HUES6 (cell line): Measurements from ENCODE around the gene FOXJ1.
A peak's percentile ranks its signal among the peaks of the same experiment; 100 is the strongest.

Experiments used
- H3K27ac ChIP-seq: 2 replicates; pipeline ENCODE4 v1.7.0; 2013; ENCODE audit warnings: low read depth, mild to moderate bottlenecking, low read length, inconsistent platforms
- H3K27me3 ChIP-seq: 2 replicates; pipeline ENCODE4 v1.6.1; 2013; ENCODE audit warnings: low read length; ENCODE audit not compliant: control insufficient read depth, insufficient read depth
- H3K36me3 ChIP-seq: 2 replicates; pipeline ENCODE4 v1.6.1; 2013; ENCODE audit warnings: low read length; ENCODE audit not compliant: control insufficient read depth, insufficient read depth
- H3K4me1 ChIP-seq: 2 replicates; pipeline ENCODE4 v1.6.1; 2013; ENCODE audit warnings: low read length; ENCODE audit not compliant: control insufficient read depth, insufficient read depth
- H3K4me3 ChIP-seq: 2 replicates; pipeline ENCODE4 v1.5.1; 2013; ENCODE audit warnings: low read depth, low read length
- H3K9ac ChIP-seq: one replicate; pipeline ENCODE4 v1.6.1; 2013; ENCODE audit warnings: mild to moderate bottlenecking, low read length
- H3K9me3 ChIP-seq: 2 replicates; pipeline ENCODE4 v1.6.1; 2013; ENCODE audit warnings: low read depth, low read length; ENCODE audit not compliant: control insufficient read depth, insufficient read depth

The FOXJ1 gene

DNA sequence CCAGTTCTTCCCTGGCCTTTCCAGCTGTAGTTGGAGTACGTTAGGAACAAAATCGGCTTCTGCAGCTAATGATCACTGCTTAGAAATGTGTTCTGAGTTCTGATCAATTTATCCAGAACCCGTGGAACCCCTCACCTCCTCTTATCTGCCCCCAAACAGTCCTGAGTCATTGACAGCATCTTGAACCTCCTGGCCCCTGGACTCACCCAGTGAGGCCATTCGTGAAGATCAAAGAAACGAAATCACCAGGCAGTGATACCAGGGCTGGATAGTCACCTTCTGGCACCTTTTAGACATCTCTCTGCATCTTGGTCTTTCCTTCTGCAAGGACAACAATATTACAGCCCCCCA, 20.4 kb downstream of the FOXJ1 start:
- Histone ChIP-seq H3K36me3 (no peaks in the 10 kb centered on the region), H3K27ac (no peak overlapping the region), H3K4me3 (no peak overlapping the region), H3K9me3 (no peaks in the 10 kb centered on the region), H3K27me3 (peaks cover 24% of the 10 kb centered on the region), H3K4me1 (peaks cover 28% of the 10 kb centered on the region), H3K9ac (no peak overlapping the region)

DNA sequence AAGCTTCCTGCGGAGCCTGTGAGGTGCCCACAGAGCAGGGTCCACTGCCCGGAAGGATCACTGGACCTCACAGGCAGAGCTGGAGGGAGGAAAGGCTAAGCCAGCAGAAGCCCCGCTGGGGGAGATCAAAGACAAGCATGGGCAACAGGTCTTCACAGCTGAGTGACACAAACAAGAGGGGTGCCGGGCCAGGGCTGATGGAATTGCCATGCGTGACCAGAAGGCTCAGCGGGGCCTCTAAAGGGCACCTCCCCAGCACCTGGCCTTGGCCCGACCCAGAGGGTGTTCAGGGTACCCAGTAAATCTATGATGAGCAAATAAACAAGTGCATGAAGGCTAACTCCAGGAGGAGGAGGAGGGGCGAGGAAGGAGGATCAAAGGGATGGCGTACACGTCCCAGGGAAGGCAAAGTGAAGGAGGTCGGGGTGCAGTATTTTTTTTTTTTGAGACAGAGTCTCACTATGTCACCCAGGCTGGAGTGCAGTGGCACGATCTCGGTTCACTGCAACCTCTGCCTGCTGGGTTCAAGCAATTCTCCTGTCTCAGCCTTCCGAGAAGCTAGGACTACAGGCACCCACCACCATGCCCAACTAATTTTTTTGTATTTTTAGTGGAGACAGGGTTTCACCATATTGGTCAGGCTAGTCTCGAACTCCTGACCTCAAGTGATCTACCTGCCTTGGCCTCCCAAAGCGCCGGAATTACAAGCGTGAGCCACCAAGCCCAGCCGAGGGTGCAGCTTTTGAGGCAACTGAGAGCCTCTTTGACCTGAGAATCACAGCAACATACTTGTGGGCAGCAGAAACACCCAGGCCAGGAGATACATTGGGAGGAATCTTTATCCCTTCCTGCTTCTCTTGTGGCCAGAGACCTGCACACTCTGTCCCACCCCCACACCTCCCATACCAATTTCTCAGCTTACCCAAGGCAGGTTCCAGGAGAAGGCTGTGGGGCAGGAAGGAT, 21.4 kb downstream of the FOXJ1 start:
- no peak overlapping the region for H3K9ac ChIP-seq

DNA sequence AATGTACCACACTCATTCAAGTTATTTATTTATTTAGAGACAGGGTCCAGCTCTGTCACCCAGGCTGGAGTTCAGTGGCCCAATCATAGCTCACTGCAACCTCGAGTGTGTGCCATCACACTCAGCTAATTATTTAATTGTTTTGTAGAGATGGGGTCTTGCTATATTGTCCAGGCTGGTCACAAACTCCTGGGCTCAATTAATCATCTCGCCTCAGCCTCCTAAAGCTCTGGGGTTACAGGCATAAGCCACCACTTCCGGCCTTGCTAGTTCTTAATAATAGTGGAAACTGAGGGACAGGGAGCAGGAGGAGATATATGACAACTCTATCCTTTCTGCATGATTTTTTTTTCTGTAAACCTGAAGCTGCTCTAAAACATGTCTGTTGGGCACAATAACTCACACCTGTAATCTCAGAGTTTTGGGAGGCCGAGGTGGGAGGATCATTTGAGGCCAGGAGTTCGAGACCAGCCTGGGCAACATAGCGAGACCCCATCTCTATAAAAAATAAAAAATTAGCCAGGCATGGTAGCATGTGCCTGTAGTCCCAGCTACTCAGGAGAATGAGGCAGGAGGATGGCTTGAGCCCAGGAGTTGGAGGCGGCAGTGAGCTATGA, 25.8 kb downstream of the FOXJ1 start:
- H3K27me3 ChIP-seq = no peaks in the 10 kb centered on the region
- H3K27ac ChIP-seq = no peak overlapping the region
- peaks cover 3% of the 10 kb centered on the region; the same call in 1 of the 2 replicates for H3K9me3 ChIP-seq
- H3K9ac ChIP-seq = no peak overlapping the region
- H3K36me3 ChIP-seq = no peaks in the 10 kb centered on the region
- H3K4me1 ChIP-seq = peaks cover 9% of the 10 kb centered on the region
- no peak overlapping the region for H3K4me3 ChIP-seq

More for the DNA sequence above, 21.4 kb downstream of the FOXJ1 start:
- Histone ChIP-seq H3K27ac (no peak overlapping the region), H3K4me1 (peaks cover 28% of the 10 kb centered on the region), H3K9me3 (no peaks in the 10 kb centered on the region), H3K27me3 (peaks cover 24% of the 10 kb centered on the region), H3K4me3 (no peak overlapping the region), H3K36me3 (no peaks in the 10 kb centered on the region)

DNA sequence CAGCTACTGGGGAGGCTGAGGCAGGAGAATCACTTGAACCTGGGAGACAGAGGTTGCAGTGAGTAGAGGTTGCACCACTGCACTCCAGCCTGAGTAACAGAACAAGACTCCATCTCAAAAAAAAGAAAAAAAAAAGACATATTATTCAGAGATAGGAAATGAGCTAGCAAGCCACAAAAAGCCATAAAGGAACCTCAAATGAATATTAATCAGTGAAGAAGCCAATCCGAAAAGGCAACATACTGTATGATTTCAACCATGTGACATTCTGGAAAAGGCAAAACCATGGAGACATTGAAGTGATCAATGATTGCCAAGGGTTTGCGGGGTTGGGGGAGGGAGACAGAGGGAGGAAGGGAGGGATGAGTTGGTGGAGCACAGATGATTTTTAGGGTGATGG, 29.1 kb downstream of the FOXJ1 start:
- Histone ChIP-seq H3K9me3 (peaks cover 3% of the 10 kb centered on the region; the same call in 1 of the 2 replicates), H3K36me3 (no peaks in the 10 kb centered on the region), H3K9ac (no peak overlapping the region), H3K27ac (no peak overlapping the region), H3K4me1 (no peaks in the 10 kb centered on the region), H3K27me3 (no peaks in the 10 kb centered on the region), H3K4me3 (no peak overlapping the region)

DNA sequence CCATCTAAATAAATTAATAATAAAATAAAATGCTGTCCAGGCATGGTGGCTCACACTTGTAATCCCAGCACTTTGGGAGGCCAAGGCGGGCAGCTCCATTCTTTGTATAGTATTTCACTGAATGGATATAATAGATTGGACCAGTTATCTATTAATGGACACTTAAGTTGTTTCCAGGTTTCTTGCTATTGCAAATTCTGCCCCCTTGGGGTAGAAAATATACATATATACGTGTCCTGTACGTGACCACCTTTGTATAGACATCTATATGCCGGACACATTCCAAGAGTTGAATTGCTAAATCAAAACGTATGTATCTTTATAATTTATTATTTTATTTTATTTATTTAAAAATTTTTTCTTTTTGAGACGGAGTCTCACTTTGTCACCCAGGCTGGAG, 33.5 kb downstream of the FOXJ1 start:
- H3K9me3 ChIP-seq = no peaks in the 10 kb centered on the region
- H3K4me1 ChIP-seq = peaks cover 17% of the 10 kb centered on the region
- H3K27ac ChIP-seq = no peak overlapping the region
- H3K36me3 ChIP-seq = no peaks in the 10 kb centered on the region
- H3K27me3 ChIP-seq = no peaks in the 10 kb centered on the region
- no peak overlapping the region for H3K9ac ChIP-seq
- H3K4me3 ChIP-seq = no peak overlapping the region

DNA sequence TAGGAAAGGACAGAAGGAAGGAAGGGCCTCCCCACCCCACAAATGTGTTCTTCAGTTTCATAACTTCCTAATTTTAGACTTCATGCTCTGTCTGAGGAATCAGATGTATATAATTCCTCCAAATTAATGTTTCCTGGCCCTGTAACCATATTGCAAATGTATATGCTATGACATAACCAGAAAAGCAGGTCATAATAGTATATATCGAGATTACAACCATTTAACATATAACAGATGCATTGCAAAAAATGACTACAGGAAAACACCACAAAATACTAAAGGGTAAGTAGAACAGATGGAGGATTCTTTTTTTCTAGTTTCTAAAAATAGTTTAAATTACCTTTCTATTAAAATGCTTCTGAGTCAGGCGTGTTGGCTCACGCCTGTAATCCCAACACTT, 34.3 kb downstream of the FOXJ1 start:
- Histone ChIP-seq H3K4me1 (peaks cover 17% of the 10 kb centered on the region), H3K9me3 (no peaks in the 10 kb centered on the region), H3K27me3 (no peaks in the 10 kb centered on the region), H3K27ac (no peak overlapping the region; the same call in 1 of the 2 replicates), H3K4me3 (no peak overlapping the region), H3K9ac (no peak overlapping the region), H3K36me3 (peaks cover 6% of the 10 kb centered on the region)

DNA sequence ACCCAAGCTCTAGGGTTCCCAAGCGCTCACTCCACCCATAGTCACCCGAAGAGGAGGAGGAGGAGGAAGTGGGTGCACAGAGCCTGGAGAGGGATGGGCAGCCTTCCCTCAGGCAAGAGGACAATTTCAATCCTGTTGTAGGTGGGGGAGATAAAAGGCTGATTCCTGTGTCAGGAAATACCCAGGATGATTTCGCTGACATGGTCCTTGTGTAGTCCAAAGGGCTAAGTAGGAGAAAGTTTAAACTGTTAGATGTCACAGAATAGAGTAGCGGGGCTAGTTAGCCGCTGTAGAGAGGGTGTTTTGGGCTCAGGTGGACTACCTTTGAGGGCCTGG, 36.2 kb downstream of the FOXJ1 start:
- Histone ChIP-seq H3K27me3 (no peaks in the 10 kb centered on the region), H3K4me1 (peaks cover 17% of the 10 kb centered on the region), H3K4me3 (no peak overlapping the region), H3K9ac (no peak overlapping the region), H3K36me3 (peaks cover 21% of the 10 kb centered on the region), H3K9me3 (no peaks in the 10 kb centered on the region), H3K27ac (no peak overlapping the region)

DNA sequence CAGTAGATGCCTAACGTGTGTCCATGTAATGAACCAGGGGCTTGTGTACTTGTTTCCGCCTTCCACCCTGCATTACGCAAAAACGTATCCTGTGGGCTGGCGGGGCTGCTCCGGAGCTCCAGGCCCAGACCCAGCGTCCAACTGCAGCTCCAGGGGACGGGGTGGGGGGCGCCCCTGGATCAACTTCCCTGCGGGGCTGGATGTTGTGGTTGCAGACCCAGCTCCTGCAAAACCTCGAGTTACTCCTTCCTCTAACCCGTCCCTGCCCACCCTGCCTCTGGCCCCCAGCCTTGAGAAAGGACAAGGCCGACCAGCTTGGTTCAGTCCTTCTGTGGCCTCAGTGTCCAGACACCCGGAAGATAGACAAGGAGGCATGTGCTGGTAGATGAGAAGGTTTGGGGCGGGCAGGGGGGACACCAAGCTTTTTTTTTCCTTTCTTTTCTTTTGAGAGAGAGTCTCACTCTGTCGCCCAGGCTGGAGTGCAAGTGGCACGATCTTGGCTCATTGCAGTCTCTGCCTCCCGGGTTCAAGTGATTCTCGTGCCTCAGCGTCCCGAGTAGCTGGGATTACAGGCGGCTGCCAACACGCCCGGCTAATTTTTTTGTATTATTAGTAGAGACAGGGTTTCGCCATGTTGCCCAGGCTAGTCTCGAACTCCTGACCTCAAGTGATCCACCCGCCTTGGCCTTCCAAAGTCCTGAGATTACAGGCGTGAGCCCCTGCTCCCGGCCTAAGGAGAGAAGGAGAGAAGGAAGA, 36.7 kb downstream of the FOXJ1 start:
- H3K27ac ChIP-seq = peak overlapping the region; percentile 75
- H3K9me3 ChIP-seq = no peaks in the 10 kb centered on the region
- H3K36me3 ChIP-seq = peaks cover 27% of the 10 kb centered on the region
- H3K4me3 ChIP-seq = peak overlapping the region; percentile 81
- no peaks in the 10 kb centered on the region for H3K27me3 ChIP-seq
- peaks cover 17% of the 10 kb centered on the region for H3K4me1 ChIP-seq
- H3K9ac ChIP-seq = peak overlapping the region; percentile 59

DNA sequence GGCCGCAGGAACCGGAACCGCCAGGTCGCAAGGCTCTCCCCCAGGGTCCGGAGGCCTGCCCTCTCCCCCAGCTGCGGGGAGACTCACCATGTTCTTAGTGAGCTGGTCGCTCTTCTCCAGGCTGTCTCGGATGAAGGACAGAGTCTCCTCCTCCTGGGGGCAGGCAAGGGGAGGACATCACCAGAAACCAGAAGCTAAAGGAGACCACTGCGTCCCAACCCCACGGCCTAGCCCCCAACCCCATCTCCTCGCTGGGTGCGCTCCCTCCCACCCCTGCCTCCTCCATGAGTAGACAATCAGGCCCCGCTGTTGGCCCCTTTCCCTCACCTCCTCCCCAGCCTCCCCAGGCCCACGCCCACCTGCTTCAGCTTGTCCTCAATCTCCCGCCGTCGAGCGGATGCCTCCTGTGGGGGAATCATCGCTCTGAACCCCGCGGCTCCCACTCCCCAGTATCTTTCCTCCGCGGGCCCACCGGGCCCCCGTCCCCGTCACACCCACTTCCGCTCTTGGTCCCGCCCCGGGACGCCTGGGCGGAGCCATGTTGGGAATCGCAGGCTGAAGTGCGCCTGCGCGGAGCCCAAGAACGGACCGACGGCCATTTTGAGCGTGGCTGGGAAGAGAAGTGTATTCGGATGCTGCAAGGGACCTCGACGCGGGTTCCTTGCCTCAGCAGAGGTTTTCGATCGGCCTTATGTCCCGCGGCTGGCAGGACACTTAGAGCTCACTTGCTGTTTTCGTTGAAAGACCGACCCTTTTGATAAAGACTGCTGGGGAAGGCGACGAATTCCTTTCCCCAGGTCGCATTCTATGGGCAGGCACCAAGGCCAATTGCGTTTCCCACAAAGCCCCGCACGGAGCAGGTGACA, 37.5 kb downstream of the FOXJ1 start, which contains the start of gene EXOC7:
Gene EXOC7 (minus strand): TSS at position 514 of the 866 bp plus-strand sequence. CDS start 95 bp downstream, at position 419.
- peak within 1 kb of the TSS; percentile 81 for H3K4me3 ChIP-seq
- H3K27me3 ChIP-seq = no peaks in the 10 kb centered on the region
- peaks cover 17% of the 10 kb centered on the region for H3K4me1 ChIP-seq
- peak within 1 kb of the TSS; percentile 75 for H3K27ac ChIP-seq
- H3K36me3 ChIP-seq = peaks cover 31% of the 10 kb centered on the region
- H3K9me3 ChIP-seq = no peaks in the 10 kb centered on the region
- H3K9ac ChIP-seq = peak within 1 kb of the TSS; percentile 65

DNA sequence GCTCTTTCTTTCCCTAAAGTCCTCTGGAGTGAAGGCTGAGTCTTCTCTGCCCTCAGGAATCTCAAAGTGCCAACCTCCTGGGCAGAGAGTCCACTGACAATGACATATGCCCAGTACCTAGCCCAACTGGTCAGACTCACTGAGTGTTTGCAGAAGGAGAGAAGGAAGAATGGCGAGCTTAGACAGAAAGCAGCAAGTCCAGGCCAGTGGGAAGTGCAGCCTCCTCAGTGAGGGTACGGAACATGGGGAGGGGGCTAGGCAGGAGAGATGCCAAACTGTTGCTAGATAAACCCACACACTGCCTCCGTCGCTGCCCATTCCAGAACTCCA, 38.1 kb downstream of the FOXJ1 start:
- no peaks in the 10 kb centered on the region for H3K9me3 ChIP-seq
- H3K9ac ChIP-seq = peak overlapping the region; percentile 65
- peak overlapping the region; percentile 81 for H3K4me3 ChIP-seq
- H3K27ac ChIP-seq = 0 out of 2 replicates have a peak overlapping the region, but pooled peaks have one; percentile 75
- peaks cover 17% of the 10 kb centered on the region for H3K4me1 ChIP-seq
- H3K36me3 ChIP-seq = peaks cover 35% of the 10 kb centered on the region
- no peaks in the 10 kb centered on the region for H3K27me3 ChIP-seq
